Pancreas (tissue), 10 donors: ENCODE data around the gene MRPS18B. TPM values are rescaled to one million over a fixed set of nuclear protein-coding genes. Genes with fewer than 3 reads are reported as not detected.

Source experiments
- ATAC-seq, 4 donors: fragments of 200-7000 bp; cut with Tn5 transposase; one replicate each; pipeline versions ENCODE4 v1.8.0 to v1.9.1; 2020; ENCODE audit warnings: mild to moderate bottlenecking in 4 of 4, moderate library complexity in 4 of 4
- DNase-seq, 6 donors: peaks; one replicate each; pipeline ENCODE4 v3.0.0-alpha.2; 2020
- FAIRE-seq: peaks from 2 replicates; lab custom pipeline; 2012; peaks lifted over from hg19 to GRCh38; lab: Jason Lieb, UNC
- H3K27ac ChIP-seq, 4 donors: fragments of 200-600 bp; sonication (generic); 1 replicate in 3 of 4; 2 replicates in 1 of 4; pipeline versions ENCODE4 v1.5.0 to v1.8.0; 2020
- H3K27me3 ChIP-seq, 4 donors: fragments of 200-600 bp; one replicate each; pipeline ENCODE4 v1.8.0; 2021
- H3K36me3 ChIP-seq, 3 donors: fragments of 200-600 bp; sonication (generic) in 1 of 3; one replicate each; pipeline versions ENCODE4 v1.5.0 to v1.8.0; 2020 to 2021
- H3K4me1 ChIP-seq, 3 donors: fragments of 200-600 bp; one replicate each; pipeline ENCODE4 v1.8.0; 2021
- H3K4me3 ChIP-seq, 4 donors: fragments of 200-600 bp; sonication (generic) in 2 of 4; one replicate each; pipeline versions ENCODE4 v1.5.0 to v1.8.0; 2020 to 2021
- H3K9me3 ChIP-seq, 4 donors: fragments of 200-600 bp; one replicate each; pipeline ENCODE4 v1.8.0; 2021
- WGBS, 2 donors: extraction: QIAGEN DNeasy Blood & Tissue Kit; methylation state at CpG; one replicate each; pipeline ENCODE4 v1.1.7; 2013; 5-methylcytosine and 5-hydroxymethylcytosine counted together
- intact Hi-C, 3 donors: fragments of 100-400 bp; cut with DNase I; formaldehyde crosslinking; loops; one replicate each; pipeline versions ENCODE4 v1.11.1 to v1.14.2; 2022
- microRNA-seq, 2 donors: library from miRNA; unstranded; fragments of <30 nt; microRNA quantifications; one replicate each; pipeline versions ENCODE4 to v1.1.0, GENCODE V29; 2019 to 2020
- polyA plus RNA-seq, 2 donors: library from polyadenylated mRNA; stranded (reverse); fragments of 200-250 nt; gene quantifications; one replicate each; pipeline ENCODE4 v1.2.3, GENCODE V29; 2013
- total RNA-seq, 6 donors: library from RNA; stranded (reverse); fragmentation: NEBNext Ultra II Directional in 4 of 6; extraction: Animal tissue kit (Norgen Biotek cat#: 25700) in 4 of 6; gene quantifications; one replicate each; pipeline versions ENCODE4 v1.2.1 to v1.2.4, GENCODE V29; 2021 to 2023
- TF ChIP-seq, protein P1 (sequence below), 4 donors: fragments of 200-600 bp; sonication (generic) in 3 of 4; IDR thresholded peaks; one replicate each; pipeline versions ENCODE4 v1.5.0 to v1.8.0; 2021; ENCODE audit warnings: antibody characterized with exemption in 4 of 4
- donor health status: healthy with polysubstance abuse.
- donor health status: DM: no; HTN: no; CAD: no; lungs with moderate emphysema.
- donor health status: DM: no; HTN: no; CAD: no.
- donor health status: control.
- donor health status: control.
- donor health status: Bipolar disorder and iron deficiency.
- donor health status: DM: yes; HTN: yes; CAD: no.
- donor health status: DM: no; HTN: no; CAD: no.
- donor health status: DM: no; HTN: no; CAD: no.
- donor health status: DM: yes; HTN: yes; CAD: no.

MRPS18B gene
- total and polyA plus RNA-seq, 8 donors, result 22.9 to 41.1 (median 29.1) TPM

DNA sequence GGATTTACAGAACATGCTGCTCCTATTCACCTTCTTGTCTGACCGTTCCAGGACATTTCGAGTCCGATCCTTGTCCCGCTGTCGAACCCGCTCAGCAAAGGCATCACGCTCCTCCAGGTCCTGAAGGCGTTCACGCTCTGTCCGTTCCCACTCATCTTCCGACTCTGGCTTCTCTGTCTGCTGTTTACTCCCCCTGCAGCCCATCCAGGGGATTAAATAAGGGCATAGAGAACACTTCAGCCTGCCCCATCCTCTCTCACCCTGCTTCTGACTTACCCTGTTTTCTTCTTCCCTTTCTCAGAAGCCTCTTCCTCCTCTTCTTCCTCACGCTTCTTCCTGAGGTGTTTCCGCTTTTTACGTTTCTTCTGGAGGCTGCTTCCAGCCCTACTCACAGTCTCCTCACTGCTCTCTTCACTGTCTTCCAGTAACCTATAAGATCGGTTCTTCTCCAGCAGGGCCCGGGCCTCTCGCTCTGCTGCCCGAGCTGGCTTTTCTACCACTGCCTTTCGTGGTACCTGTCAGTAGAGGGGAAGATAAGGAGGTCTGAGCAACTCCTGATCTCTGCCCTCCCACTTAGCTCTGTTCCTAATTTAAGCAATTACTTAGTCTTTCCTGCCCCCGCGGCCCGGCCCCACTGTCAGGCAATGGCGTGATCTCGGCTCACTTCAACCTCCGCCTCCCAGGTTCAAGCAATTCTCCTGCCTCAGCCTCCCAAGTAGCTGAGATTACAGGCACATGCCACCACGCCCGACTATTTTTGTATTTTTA, 53.3 kb downstream of the MRPS18B start:
- peak in 1 of 6 donors; percentile 24 for DNase-seq
- Histone ChIP-seq H3K27ac (no peak overlapping the region), H3K4me1 (peaks cover 5 to 13% (median 6%) of the 10 kb centered on the region in 3 donors), H3K4me3 (no peak overlapping the region), H3K9me3 (no peaks in the 10 kb centered on the region), H3K27me3 (no peaks in the 10 kb centered on the region), H3K36me3 (peaks cover 0 to 14% (median 0%) of the 10 kb centered on the region in 3 donors)
- no peak for FAIRE-seq
- no peak for ATAC-seq
- intact Hi-C loops, result no loop called here
- TF ChIP-seq, protein P1, sequence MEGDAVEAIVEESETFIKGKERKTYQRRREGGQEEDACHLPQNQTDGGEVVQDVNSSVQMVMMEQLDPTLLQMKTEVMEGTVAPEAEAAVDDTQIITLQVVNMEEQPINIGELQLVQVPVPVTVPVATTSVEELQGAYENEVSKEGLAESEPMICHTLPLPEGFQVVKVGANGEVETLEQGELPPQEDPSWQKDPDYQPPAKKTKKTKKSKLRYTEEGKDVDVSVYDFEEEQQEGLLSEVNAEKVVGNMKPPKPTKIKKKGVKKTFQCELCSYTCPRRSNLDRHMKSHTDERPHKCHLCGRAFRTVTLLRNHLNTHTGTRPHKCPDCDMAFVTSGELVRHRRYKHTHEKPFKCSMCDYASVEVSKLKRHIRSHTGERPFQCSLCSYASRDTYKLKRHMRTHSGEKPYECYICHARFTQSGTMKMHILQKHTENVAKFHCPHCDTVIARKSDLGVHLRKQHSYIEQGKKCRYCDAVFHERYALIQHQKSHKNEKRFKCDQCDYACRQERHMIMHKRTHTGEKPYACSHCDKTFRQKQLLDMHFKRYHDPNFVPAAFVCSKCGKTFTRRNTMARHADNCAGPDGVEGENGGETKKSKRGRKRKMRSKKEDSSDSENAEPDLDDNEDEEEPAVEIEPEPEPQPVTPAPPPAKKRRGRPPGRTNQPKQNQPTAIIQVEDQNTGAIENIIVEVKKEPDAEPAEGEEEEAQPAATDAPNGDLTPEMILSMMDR (IDR thresholded peaks at IDR 0.05), result no peak
- 83 to 86% methylated on average over 27 of the region's 27 CpGs for WGBS, 2 donors

- peak within 1 kb of the TSS; percentile 88 to 96 (median 92) for H3K4me3 ChIP-seq
- FAIRE-seq, result peak; percentile 88
- H3K36me3 ChIP-seq, result peaks cover 0 to 13% (median 0%) of the 10 kb centered on the region in 3 donors
- ATAC-seq, result peak; percentile 94 to 97 (median 96)
- H3K9me3 ChIP-seq, result no peaks in the 10 kb centered on the region
- peaks cover 5 to 13% (median 6%) of the 10 kb centered on the region in 3 donors for H3K4me1 ChIP-seq
- DNase-seq, result peak; percentile 92 to 97 (median 95)
- 0% methylated on average over 57 of the region's 57 CpGs for WGBS, 2 donors
- intact Hi-C loops, result no loop called here
- TF ChIP-seq, protein P1 (IDR thresholded peaks at IDR 0.05), result peak; percentile 70 to 81 (median 76)
- no peaks in the 10 kb centered on the region for H3K27me3 ChIP-seq
- peak within 1 kb of the TSS in 3 of 4 donors; percentile 26 to 48 (median 28) for H3K27ac ChIP-seq
Measured at GRCh38 chr6:30672445-30673253, 55.0 kb downstream of the MRPS18B start, which contains the start of gene DHX16. Gene DHX16 (minus strand): TSS chr6:30673006. CDS start chr6:30672841, 165 bp downstream.

Small RNAs within 50 kb of the gene (microRNA-seq; reads per million reads assigned to microRNA genes)
- 22.8 to 33.3 reads per million in 2 donors for gene MIR877

Other genes with a start within 250 kb of the MRPS18B start
- gene HLA-E, start 128.3 kb upstream of the MRPS18B start, total RNA-seq, result 100 to 1,000 TPM in 2 of 6 donors, 10 to 100 TPM in 4; 65.7 to 158 (median 81.1) TPM
- 100 to 1,000 TPM in 1 of 2 donors, 10 to 100 TPM in 1; 85.3 to 131 TPM for gene HLA-E, start 128.3 kb upstream of the MRPS18B start, polyA plus RNA-seq
- 10 to 100 TPM; 32.3 to 51.0 (median 38.1) TPM for gene GNL1, start 61.4 kb upstream of the MRPS18B start, total RNA-seq
- gene GNL1, start 61.4 kb upstream of the MRPS18B start, polyA plus RNA-seq, result 10 to 100 TPM; 47.8 to 86.6 TPM
- gene PRR3, start 60.5 kb upstream of the MRPS18B start, total RNA-seq, result 1 to 10 TPM; 2.2 to 4.7 (median 3.1) TPM
- 1 to 10 TPM; 6.5 to 8.7 TPM for gene PRR3, start 60.5 kb upstream of the MRPS18B start, polyA plus RNA-seq
- gene ABCF1, start 46.4 kb upstream of the MRPS18B start, total RNA-seq, result 10 to 100 TPM; 17.4 to 30.7 (median 24.9) TPM
- gene ABCF1, start 46.4 kb upstream of the MRPS18B start, polyA plus RNA-seq, result 10 to 100 TPM; 21.6 to 24.9 TPM
- gene PPP1R10, start 597 bp upstream of the MRPS18B start, total RNA-seq, result 10 to 100 TPM; 34.8 to 57.9 (median 43.0) TPM
- 10 to 100 TPM; 25.1 to 34.3 TPM for gene PPP1R10, start 597 bp upstream of the MRPS18B start, polyA plus RNA-seq
- gene ATAT1, start 9.0 kb downstream of the MRPS18B start, total RNA-seq, result 1 to 10 TPM; 2.1 to 6.8 (median 2.9) TPM
- gene ATAT1, start 9.0 kb downstream of the MRPS18B start, polyA plus RNA-seq, result 1 to 10 TPM; 6.8 to 9.1 TPM
- gene C6orf136, start 29.3 kb downstream of the MRPS18B start, total RNA-seq, result 10 to 100 TPM in 3 of 6 donors, 1 to 10 TPM in 3; 7.9 to 12.9 (median 9.9) TPM
- gene C6orf136, start 29.3 kb downstream of the MRPS18B start, polyA plus RNA-seq, result 10 to 100 TPM; 33.9 to 57.1 TPM
- gene DHX16, start 55.2 kb downstream of the MRPS18B start, total RNA-seq, result 10 to 100 TPM; 10.9 to 16.2 (median 13.0) TPM
- gene DHX16, start 55.2 kb downstream of the MRPS18B start, polyA plus RNA-seq, result 10 to 100 TPM; 41.1 to 44.4 TPM
- 10 to 100 TPM in 2 of 6 donors, 1 to 10 TPM in 4; 5.3 to 27.2 (median 7.8) TPM for gene PPP1R18, start 68.8 kb downstream of the MRPS18B start, total RNA-seq
- gene PPP1R18, start 68.8 kb downstream of the MRPS18B start, polyA plus RNA-seq, result 10 to 100 TPM; 25.8 to 27.1 TPM
- gene NRM, start 73.1 kb downstream of the MRPS18B start, total RNA-seq, result 1 to 10 TPM; 3.3 to 7.9 (median 4.6) TPM
- 10 to 100 TPM; 18.2 to 23.6 TPM for gene NRM, start 73.1 kb downstream of the MRPS18B start, polyA plus RNA-seq
- gene MDC1, start 99.4 kb downstream of the MRPS18B start, total RNA-seq, result 10 to 100 TPM; 12.3 to 18.7 (median 13.5) TPM
- 10 to 100 TPM; 18.9 to 28.0 TPM for gene MDC1, start 99.4 kb downstream of the MRPS18B start, polyA plus RNA-seq
- 100 to 1,000 TPM in 4 of 6 donors, 10 to 100 TPM in 2; 66.1 to 171 (median 116) TPM for gene TUBB, start 102.5 kb downstream of the MRPS18B start, total RNA-seq
- gene TUBB, start 102.5 kb downstream of the MRPS18B start, polyA plus RNA-seq, result 100 to 1,000 TPM in 1 of 2 donors, 10 to 100 TPM in 1; 67.9 to 111 TPM
- gene FLOT1, start 124.8 kb downstream of the MRPS18B start, total RNA-seq, result 10 to 100 TPM; 45.7 to 92.2 (median 51.3) TPM
- 100 to 1,000 TPM; 123 to 151 TPM for gene FLOT1, start 124.8 kb downstream of the MRPS18B start, polyA plus RNA-seq
- gene IER3, start 126.7 kb downstream of the MRPS18B start, total RNA-seq, result 10 to 100 TPM; 23.0 to 87.5 (median 41.3) TPM
- 100 to 1,000 TPM in 1 of 2 donors, 10 to 100 TPM in 1; 99.4 to 174 TPM for gene IER3, start 126.7 kb downstream of the MRPS18B start, polyA plus RNA-seq